IPS-NIHi11 (cell line): ENCODE data around the gene DRAP1.

ENCODE experiments used
- DNase-seq: peaks from one replicate; pipeline ENCODE4 v3.0.0; 2012; ENCODE audit warnings: mixed read lengths, low spot score

DRAP1 gene

GRCh38 chr11:65919141-65919572 lies at the start of gene DRAP1:
TSS of gene DRAP1 (plus strand) at chr11:65919426. CDS start at chr11:65919502, 76 bp downstream.
- peak; percentile 99 for DNase-seq

- no peak for DNase-seq
These were observed 49.5 kb upstream of the DRAP1 start for GRCh38 chr11:65869643-65870306.

- no peak for DNase-seq
These were observed 48.9 kb upstream of the DRAP1 start for GRCh38 chr11:65870307-65870658.

- DNase-seq = no peak
These were observed 48.2 kb upstream of the DRAP1 start for GRCh38 chr11:65870706-65871681.

GRCh38 chr11:65871811-65872548 lies 47.2 kb upstream of the DRAP1 start:
- no peak for DNase-seq

GRCh38 chr11:65872586-65873317 lies 46.5 kb upstream of the DRAP1 start, which contains the start of gene EFEMP2:
TSS of gene EFEMP2 (minus strand) at chr11:65872800. CDS start at chr11:65872354, 446 bp downstream.
- DNase-seq = peak; percentile 65

- peak; percentile 95 for DNase-seq
These were observed 45.7 kb upstream of the DRAP1 start for GRCh38 chr11:65873318-65874156.

- no peak for DNase-seq
These were observed 39.6 kb upstream of the DRAP1 start, which contains the start of gene CTSW for GRCh38 chr11:65879617-65880016. TSS of gene CTSW (plus strand) at chr11:65879837. CDS start at chr11:65879855, 18 bp downstream.

GRCh38 chr11:65880027-65880426 lies 39.2 kb upstream of the DRAP1 start:
- no peak for DNase-seq

- no peak for DNase-seq
These were observed 38.3 kb upstream of the DRAP1 start for GRCh38 chr11:65880844-65881421.

GRCh38 chr11:65882120-65883057 lies 36.8 kb upstream of the DRAP1 start:
- DNase-seq = no peak

- DNase-seq = no peak
These were observed 36.0 kb upstream of the DRAP1 start for GRCh38 chr11:65883058-65883761.

GRCh38 chr11:65883786-65884715 lies 35.2 kb upstream of the DRAP1 start:
- no peak for DNase-seq

- peak; percentile 89 for DNase-seq
These were observed 34.5 kb upstream of the DRAP1 start for GRCh38 chr11:65884716-65885092.

GRCh38 chr11:65885231-65885630 lies 34.0 kb upstream of the DRAP1 start:
- DNase-seq = no peak

- no peak for DNase-seq
These were observed 33.3 kb upstream of the DRAP1 start for GRCh38 chr11:65885808-65886536.
